ENCODE data around the gene KCNH1.

The KCNH1 gene

DNA sequence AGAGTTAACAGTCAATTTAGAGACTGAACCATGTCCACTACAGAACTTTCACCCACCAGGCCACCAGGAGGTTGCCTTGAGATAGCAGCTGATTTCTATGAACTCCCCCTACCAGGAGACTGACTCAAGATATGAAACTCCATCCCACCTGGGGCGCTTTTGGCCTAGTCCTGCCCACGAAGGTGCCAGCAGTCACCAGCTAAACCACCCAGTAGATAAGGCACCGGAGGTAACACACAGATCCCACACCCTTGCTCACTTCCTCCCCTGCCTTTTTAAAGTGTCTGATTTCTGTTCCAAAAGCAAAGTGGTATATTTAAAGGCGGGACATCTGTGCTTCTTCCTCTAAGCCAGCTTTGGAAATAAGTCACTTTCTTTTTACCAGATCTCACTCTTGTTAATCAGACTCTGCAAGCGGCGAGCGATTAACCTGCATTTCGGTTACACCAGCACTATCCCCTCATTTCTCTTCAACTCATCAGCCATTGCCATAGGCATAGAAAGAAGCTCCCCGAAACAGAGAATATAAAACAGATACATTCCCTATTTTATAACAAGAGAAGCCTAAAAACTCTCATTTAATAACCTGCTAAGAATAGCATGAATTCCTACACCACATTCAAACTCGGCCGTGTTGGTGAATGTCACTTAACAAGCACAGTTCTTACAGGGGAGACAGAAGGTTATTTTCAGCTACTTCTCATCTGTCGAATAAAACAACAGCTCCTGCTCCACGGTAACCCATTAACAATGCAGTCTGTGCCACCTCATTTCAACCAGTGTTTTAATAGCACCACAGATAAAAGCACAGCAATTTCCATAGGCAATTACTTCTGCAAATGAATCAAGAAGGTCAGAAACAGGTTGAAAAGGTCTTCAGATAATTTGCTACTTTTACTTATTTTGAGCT, 318.1 kb downstream of the KCNH1 start:
- DNase-seq (ENCODE audit: low read depth in 3 of 3, low spot score in 1 of 3) = no peak

DNA sequence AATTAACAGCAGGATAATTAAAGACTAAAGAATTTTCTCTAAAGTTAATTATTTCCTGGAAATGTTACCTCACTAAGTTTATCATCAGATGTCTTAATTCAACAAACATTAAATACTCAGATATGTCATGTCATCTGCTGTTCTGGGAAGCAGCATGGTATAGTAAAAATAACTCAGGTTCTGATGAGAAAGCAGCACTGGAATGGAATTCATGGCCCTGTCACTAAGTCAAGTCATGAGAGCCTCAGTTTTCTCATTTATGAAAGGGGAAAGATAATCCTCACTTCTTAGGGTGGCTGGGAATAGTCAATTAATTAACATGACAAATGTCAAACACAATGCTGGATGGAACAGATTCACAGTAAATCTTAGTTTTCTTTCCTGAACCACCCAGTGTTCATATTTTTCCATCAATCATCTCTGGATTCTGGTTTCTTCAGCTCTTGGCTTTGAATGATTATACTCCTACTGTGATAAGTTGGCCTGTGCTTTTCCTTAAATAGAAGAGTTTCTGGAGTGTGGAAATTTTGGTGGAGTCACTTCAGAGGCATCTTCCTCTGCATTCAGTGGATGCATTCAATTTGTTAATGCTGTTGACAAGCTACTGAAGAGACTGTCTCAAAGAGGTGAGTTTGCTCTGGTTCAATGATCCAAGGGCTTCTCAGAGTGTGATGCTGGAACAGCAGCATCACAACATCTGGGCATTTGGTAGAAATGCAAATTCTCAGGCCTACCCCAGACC, 319.4 kb downstream of the KCNH1 start:
- no peak for DNase-seq (ENCODE audit: low read depth in 3 of 3, low spot score in 1 of 3)

DNA sequence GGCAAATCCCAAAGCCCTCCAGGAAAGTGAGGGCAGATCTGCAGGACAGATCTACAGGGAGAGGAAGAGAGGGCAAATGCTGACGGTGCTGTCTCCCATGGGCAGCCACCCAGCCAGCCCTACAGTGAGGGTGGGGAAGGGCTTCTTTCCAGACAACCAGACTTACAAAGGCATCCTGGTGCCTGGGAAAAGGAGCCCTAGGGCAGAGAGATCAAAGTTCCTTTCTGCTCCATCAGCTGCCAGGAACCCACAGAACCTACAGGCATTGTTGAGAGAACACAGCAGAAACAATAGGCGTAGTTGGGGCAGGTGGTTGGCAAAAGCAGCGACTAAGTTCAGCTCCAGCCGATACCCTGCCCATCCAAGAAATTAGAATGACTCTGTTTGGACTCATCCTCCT, 332.4 kb downstream of the KCNH1 start:
- no peak for DNase-seq (ENCODE audit: low read depth in 3 of 3, low spot score in 1 of 3)

DNA sequence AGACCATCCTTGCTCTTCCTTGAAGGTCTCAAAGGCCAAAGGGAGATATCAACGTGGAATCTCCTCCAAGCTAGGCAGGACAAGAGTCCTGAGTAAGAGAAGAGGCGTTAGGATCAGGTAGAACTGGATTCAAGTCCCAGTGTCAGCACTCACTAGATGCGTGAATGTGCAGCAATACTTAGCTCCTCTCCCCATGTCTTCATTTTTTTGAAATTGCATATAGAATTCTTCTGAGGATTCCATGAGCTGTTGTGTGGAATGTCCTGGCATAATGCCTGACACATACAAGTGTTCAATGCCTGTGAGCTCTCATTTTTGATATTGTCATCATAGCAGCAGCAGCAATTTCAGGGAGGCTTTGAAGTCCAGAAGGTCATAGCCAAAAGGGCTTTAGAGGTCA, 333.2 kb downstream of the KCNH1 start:
- DNase-seq (ENCODE audit: low read depth in 3 of 3, low spot score in 1 of 3) = no peak

DNA sequence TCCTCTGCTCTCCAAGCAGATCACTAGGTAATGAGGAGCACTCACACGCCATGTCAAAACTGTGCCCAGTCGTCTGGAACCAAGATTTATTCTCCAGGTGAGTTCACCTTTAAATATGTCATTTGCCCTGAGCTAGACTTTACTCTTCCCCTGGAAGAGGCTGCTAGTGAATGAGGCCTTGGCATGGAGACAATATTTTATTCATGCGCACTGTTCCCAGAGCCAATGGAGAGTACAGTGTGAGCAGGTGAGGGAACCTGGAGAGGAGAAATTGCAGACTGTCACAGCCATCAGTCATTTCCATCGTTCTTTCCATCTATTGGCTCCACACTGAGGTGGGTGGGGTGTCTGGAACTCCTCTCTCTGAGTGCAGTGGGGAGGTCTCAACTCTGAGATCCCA, 333.6 kb downstream of the KCNH1 start:
- DNase-seq (ENCODE audit: low read depth in 3 of 3, low spot score in 1 of 3) = no peak

DNA sequence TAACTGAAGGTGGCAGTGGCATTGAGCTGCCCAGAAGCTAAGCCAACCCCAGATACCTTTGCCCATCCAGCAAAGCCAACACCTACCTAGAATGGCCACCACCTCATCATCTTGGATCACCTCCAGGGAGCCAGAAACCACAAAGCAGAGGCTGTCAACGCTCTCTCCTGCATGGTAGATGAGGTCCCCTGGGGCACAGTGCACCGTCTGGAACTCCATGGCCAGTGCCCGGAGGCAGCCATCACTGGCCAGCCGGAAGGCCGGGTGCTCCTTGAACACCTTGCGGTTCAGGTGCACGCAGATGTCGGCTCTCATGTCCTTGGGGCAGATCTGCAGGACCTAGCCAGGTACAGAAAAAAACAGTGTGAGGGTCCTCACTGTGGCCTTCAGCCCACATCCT, 336.5 kb downstream of the KCNH1 start:
- DNase-seq (ENCODE audit: low read depth in 3 of 3, low spot score in 1 of 3) = no peak

DNA sequence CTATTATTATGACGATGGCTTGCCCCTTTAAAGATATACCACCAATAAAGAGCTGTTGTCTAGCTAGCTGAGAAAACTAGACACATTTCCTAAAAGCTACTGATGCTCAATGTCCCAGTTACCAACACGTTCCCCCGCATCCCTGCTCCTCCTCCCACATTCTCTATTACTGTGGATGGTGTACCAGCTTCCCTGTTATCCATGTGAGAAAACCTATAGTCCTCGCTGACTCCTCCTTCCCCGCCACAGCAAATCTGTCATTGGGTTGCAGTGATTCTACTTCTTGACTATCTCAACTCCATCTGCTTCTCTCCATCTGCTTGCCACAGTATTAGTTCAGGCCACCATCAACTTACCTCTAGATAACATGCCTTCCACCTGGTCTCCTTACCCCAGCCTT, 337.5 kb downstream of the KCNH1 start:
- no peak for DNase-seq (ENCODE audit: low read depth in 3 of 3, low spot score in 1 of 3)

DNA sequence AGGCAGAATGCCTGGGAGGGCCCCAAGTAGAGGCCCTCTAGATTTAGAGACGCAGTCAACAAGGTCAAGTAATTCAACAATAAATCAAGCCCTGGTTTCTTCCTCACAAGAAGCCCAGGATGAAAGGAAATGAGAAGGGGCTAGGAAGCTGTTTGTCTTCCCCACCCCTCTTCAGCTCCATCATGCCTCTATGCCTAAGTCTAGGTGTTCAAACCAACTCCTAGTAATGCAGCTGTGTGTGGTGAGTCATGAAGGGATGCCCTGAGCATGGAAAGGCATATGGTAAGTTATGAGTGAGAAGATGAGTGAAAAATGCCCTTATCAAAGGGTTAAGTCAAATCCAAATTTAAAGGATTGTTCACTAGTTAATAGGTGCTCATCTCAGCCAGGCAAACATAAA, 339.5 kb downstream of the KCNH1 start:
- no peak for DNase-seq (ENCODE audit: low read depth in 3 of 3, low spot score in 1 of 3)

DNA sequence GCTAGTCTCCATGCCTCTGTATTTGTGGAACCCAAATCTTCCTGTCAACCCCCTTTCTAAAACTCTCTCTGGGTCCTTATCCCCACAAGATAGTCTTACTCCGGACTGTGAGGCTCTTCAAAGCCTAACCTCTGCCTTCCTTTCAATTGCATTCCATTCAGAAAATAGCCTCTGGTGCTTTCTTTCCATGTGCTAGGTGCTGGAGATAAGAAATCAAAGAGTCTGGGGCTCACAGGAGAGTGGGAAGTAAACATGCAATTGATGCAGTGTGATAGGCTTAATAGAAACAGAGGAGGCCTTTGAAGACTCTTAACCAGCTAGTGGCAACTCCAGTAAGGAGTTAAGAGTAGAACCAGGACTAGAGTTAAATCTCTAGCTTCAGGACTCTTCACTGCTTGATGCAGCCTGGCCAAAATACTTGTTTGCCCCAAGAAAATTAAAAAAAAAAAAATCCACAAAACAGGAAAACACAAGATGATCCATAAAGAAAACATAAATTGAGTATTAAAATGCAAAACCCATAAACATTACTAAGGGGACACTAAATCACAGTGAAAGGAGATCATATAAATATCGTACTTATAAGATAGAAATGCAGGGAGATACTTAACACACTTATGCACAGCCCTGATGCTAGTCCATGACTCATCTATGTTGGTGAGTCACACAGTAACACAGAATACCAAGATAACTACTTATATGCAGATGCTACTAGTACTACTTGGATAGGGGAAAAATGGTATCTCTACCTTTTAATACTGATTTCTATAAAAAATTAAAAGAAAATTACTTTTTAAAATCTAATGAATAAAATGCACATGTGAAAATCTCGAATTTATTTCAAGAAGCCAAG, 341.5 kb downstream of the KCNH1 start:
- DNase-seq (ENCODE audit: low read depth in 3 of 3, low spot score in 1 of 3) = no peak

DNA sequence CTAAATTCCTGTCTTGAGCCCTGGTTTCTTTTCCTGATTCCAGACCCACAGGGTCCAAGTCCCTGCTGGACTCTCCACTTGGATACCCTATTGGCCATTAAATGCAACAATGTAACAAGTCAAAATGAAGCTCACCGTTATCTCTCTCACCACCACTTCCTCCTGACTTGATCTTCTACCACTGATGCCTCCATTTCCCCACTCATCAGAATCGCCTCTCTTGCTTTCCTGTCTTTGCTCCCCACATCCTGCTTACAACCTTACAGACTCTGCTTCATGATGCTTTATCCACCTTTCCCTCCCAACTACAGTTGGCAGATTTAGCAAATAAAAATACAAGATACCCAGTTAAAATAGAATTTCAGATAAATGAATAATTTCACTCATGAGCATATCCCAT, 343.8 kb downstream of the KCNH1 start:
- no peak for DNase-seq (ENCODE audit: low read depth in 3 of 3, low spot score in 1 of 3)

DNA sequence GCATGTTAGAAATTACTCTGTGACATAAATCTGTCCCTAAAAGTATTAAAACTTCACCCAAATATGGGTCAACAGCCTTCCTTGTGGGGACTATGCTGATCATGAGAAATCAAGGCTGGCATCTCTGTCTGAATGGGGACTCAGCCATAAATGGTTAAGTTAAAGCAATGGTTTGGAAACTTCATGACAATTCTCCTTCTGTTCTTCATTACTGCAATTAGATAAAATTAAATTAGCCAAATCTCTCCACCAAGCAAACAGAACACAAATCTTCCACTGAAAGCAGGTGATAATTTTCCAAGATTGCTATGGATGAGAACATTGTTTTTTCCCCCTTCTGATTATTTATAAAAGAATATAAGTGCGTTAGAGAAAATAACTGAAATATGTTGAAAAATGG, 346.1 kb downstream of the KCNH1 start:
- DNase-seq (ENCODE audit: low read depth in 3 of 3, low spot score in 1 of 3) = no peak

DNA sequence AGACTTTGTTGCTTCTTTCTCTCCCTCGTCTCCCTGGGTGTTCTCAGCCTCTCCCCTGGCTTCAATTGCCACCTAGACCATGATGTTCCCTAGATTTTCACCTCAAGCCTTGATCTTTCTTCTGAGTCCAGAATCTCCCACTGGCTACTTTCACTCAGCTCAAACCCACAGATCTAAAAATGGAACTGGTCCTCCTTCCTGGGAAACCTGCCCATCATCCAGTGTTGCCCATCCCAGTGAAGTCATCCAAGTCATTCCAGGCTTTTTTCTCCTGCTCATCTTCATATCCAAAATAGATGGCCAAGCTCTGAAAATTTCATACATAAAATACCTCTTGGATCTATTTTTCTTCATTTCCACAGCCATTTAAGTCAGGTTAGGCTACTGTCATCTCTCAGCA, 347.4 kb downstream of the KCNH1 start:
- DNase-seq (ENCODE audit: low read depth in 3 of 3, low spot score in 1 of 3) = no peak

DNA sequence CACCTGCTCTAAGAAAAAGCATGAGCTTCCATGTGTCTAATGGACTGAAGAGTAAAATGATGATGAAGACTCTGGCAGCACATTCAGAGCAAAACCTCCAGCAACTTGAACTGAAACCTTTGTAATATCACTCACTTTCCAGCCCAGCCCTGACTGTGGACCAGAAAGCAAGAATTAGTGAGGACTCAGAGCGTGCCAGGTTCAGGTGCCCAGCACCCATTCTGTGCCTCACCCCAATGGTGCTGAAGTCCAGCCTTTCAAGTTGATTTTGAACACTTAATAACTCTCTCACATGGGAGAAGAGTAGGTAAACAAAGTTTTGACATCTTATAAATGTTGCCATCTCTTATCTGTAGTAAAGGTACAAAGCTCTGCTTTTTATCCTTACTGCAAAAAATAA, 350.0 kb downstream of the KCNH1 start:
- DNase-seq (ENCODE audit: low read depth in 3 of 3, low spot score in 1 of 3) = no peak

DNA sequence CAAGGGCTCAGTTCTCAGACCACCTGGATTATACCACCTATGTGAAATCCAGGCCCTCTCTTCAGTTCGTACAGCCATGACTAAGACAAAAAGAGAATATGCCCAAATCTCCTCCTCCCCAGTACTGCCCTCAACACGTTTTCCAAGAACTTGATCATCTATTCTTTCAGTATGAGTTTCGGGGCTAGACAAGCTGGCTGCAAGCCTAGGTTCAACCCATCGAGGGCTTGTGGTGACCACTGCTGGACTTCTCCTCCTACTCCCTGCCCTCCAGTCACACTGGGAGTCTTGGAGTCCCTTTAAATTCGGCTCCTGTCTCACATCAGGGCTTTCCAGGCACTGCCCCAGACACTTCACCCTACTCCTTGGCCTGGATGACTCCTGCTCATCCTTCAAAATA, 352.3 kb downstream of the KCNH1 start:
- no peak for DNase-seq (ENCODE audit: low read depth in 3 of 3, low spot score in 1 of 3)

DNA sequence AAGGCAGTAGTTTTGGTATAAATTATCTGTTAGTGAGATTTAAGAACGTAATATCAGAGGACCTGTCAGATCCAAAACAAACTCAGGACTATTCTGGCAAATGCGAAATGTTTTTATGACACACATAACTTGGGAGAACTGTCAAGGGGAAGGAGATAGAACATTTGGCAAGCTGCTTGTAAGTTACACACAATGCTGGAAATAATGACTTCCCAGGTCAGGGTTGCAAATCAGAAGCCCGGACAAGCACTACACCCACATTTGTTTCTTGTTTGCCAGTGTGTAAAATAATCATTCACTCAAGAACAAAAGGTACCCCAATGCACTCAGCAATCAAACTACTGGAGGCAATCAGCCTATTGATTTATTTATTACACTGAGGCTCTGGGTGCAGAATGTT, 354.7 kb downstream of the KCNH1 start:
- no peak for DNase-seq (ENCODE audit: low read depth in 3 of 3, low spot score in 1 of 3)

DNA sequence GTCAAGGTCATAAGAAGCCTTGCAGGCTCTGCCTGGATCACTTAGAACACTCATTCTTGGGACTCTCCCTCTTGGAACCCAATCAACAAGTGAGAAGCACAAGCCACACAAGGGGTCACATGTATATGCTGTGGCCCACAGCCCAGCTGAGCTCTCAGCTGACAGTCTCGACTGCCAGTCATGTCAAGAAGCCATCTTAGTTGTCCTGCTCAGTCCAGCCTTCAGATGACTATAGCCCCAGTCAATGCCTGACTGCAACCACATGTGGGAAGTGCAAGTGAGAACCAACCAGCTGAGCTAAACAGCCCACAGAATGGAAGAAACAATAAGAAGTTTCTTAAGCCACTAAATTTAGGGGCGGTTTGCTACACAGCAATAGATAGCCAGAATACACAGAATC, 356.0 kb downstream of the KCNH1 start:
- no peak for DNase-seq (ENCODE audit: low read depth in 3 of 3, low spot score in 1 of 3)

DNA sequence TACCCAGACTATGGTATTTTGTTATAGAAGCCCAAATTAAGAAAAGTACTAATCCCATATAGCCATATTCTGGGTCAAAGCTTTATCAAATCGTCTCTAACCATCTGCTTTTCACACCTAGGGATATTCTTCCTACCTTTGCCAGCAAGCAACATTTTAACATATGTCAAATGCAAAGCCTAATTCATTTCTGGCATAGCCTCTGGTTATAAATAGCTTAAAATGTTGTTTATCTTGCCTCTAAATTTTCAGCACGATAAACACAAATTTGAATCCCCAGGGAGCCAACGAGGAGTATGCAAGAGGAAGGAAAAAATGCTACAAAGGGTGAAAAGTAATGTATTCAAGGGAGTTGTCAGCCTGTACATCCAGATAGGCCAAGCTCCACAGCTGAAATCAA, 357.2 kb downstream of the KCNH1 start:
- no peak for DNase-seq (ENCODE audit: low read depth in 3 of 3, low spot score in 1 of 3)

DNA sequence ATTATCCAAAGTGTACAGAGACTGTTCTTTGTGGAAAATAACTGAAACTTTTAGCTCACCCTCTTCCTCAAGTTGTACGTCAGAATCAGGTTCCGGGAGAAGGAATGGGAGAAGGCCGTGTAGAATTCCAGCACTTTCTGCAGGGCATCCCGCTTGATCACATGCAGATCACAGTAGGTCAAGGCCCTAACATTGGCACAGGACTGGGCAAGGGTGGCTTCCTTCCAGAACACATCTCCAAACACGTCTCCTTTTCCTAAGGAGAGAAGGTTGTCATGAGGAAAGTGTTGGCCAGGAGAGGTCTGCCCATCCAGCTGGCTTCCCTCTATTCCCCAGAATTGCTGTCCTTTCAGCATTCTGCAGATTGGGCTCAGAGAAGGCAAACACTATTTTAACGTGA, 358.7 kb downstream of the KCNH1 start:
- DNase-seq (ENCODE audit: low read depth in 3 of 3, low spot score in 1 of 3) = no peak

DNA sequence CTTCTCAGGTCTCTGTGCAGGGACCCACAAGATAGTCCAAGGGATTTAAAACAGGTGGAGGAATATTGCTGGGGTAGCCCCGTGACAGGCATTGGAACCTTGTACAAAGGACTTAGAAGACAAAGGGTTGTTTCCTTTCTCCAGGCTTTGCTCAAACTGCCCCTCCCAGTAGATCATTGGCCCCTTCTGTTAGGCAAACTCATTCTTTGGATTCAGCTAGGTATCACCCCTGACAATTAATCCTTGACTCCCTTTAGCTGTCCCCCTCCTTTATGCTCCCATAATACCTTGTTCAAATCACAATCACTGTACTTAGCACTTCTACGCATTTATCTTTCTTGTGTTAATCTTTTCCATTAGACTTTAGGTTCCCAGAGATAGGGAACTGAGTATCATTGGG, 360.5 kb downstream of the KCNH1 start:
- DNase-seq (ENCODE audit: low read depth in 3 of 3, low spot score in 1 of 3) = no peak

DNA sequence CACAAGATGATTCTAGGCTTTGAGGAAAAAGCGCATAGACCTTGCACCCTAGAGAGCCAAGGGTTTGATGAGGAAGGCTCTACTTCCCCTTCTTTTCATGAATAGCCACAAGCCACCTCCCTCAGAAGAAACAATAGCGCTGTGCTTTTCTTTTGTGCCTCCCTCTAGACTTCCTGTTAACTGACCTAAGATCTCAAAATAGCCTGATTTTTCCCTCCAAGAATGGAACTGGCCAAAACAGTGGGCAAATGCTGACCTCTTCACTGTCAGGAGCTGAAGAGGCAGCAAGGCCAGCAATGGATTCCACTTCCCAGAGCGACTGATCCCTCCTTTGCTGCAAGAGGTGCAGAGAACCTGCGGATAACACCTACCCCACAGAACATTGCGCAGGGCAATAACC, 362.8 kb downstream of the KCNH1 start:
- DNase-seq (ENCODE audit: low read depth in 3 of 3, low spot score in 1 of 3) = no peak

DNA sequence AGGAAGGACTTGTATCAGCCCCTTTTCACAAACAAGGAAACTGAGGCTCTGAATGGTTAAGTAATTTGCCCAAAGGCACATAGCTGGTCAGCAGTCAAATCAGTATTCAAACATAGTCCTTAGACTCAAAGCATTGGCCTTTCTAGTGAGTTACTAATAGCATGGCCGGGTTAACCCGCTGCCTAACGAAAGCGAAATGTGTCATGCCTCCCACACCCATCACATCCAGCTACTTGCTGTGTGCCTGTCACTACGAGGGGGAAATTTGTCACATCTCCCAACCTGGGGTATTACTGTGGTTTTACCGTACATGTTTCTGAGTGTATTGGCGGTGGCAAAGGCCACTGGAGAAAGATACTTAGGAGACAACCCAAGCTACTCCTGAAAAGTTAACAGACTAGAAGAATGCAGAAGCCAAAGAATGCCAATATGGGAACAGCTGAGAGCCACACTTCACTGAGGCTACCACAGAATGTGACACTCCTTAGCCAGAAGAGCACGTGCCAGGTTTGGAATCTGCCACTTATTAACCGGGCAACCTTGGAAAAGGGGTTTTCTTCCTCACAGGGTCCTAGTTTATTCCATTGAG, 363.5 kb downstream of the KCNH1 start:
- DNase-seq (ENCODE audit: low read depth in 3 of 3, low spot score in 1 of 3) = no peak
